Upper lobe of left lung (tissue), 4 donors: Measurements from ENCODE around the gene NRIP2.

Experiments used
- CTCF ChIP-seq, 6 experiments: fragments of 450-650 bp in 4 of 6; fragments of 200-600 bp in 2 of 6; sonication (generic) in 2 of 6; IDR thresholded peaks; one replicate each; pipeline ENCODE4 v1.5.1; 2016 to 2019; ENCODE audit warnings: antibody characterized with exemption in 6 of 6
- POLR2A ChIP-seq, 4 donors: fragments of 450-650 bp; IDR thresholded peaks; one replicate each; pipeline ENCODE4 v1.5.1; 2016 to 2017; ENCODE audit warnings: antibody characterized with exemption in 4 of 4, mild to moderate bottlenecking in 2 of 4
- POLR2AphosphoS5 ChIP-seq, 2 donors: sonication (generic); formaldehyde crosslinking; IDR thresholded peaks; one replicate each; pipeline ENCODE4 v1.5.1; 2017; ENCODE audit warnings: antibody characterized with exemption in 2 of 2

DNA sequence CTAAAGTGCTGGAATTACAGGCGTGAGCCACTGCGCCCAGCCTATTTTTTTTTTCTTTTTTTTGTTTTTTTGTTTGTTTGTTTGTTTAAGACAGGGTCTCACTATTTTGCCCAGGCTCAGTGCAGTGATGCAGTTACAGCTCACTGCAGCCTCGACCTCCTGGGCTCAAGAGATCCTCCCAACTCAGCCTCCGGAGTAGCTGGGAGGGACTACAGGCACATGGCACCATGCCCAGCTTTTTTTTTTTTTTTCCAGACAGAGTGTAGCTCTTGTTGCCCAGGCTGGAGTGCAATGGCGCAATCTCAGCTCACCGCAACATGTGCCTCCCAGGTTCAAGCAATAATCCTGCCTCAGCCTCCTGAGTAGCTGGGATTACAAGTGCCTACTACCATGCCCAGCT, 28.1 kb downstream of the NRIP2 start:
- TF ChIP-seq CTCF (IDR thresholded peaks at IDR 0.05) (no peak), POLR2AphosphoS5 (IDR thresholded peaks at IDR 0.05) (no peak), POLR2A (IDR thresholded peaks at IDR 0.05) (no peak)
